GM10266 (cell line): ENCODE measurements around the gene VPS41.

Source experiments
- DNase-seq: peaks from one replicate; pipeline ENCODE4 v3.0.0; 2012; ENCODE audit errors: extremely low spot score
- CTCF ChIP-seq: IDR thresholded peaks from 2 replicates; pipeline ENCODE4 v1.5.1; 2012; ENCODE audit warnings: mild to moderate bottlenecking, low read depth; ENCODE audit not compliant: control insufficient read depth, insufficient read depth; ENCODE audit errors: missing control alignments

VPS41 gene

GRCh38 chr7:38831259-38831996 is 77.6 kb downstream of the VPS41 start:
- TF ChIP-seq CTCF = no peak
- DNase-seq = no peak

GRCh38 chr7:38830826-38831225 is 78.2 kb downstream of the VPS41 start:
- no peak for DNase-seq
- no peak for TF ChIP-seq CTCF

- no peak for TF ChIP-seq CTCF
- DNase-seq = no peak
These were observed 79.4 kb downstream of the VPS41 start for GRCh38 chr7:38829488-38830165.

- TF ChIP-seq CTCF = no peak
- no peak for DNase-seq
These were observed 81.0 kb downstream of the VPS41 start for GRCh38 chr7:38828026-38828425.

GRCh38 chr7:38825721-38826440 is 83.1 kb downstream of the VPS41 start:
- peak; percentile 30 for DNase-seq
- TF ChIP-seq CTCF = no peak

- no peak for DNase-seq
- no peak for TF ChIP-seq CTCF
These were observed 84.0 kb downstream of the VPS41 start for GRCh38 chr7:38824948-38825347.
